NCI-H1105 (cell line): ENCODE measurements around the gene SSBP3.

Experiments used
- DNase-seq: peaks from one replicate; lab custom pipeline; 2025; lab: John Stamatoyannopoulos, UW

Gene SSBP3

GRCh38 chr1:54266908-54267307 is 139.3 kb downstream of the SSBP3 start:
- DNase-seq = no peak

GRCh38 chr1:54266195-54266594 is 140.0 kb downstream of the SSBP3 start:
- no peak for DNase-seq

DNA sequence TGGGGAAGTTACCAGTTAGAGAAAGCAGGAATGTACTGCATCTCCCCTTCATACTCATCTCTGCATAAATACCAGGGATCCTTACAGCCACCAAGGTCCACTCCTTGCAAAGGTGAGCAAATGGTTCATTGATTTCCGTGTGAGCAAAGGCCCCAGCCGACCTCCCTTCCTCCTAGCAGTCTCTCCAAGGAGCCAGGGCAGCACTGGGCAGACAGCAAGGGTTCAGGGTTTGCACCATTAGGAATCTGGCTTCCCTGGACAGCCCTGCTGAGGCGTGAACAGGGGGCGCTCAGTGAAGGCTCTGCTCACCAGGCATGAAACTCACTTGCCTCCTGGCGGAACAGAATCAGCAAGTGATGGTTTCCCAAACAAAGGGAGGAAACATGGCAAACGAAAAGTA is 140.5 kb downstream of the SSBP3 start:
- no peak for DNase-seq

GRCh38 chr1:54265126-54265525 is 141.1 kb downstream of the SSBP3 start:
- no peak for DNase-seq

DNA sequence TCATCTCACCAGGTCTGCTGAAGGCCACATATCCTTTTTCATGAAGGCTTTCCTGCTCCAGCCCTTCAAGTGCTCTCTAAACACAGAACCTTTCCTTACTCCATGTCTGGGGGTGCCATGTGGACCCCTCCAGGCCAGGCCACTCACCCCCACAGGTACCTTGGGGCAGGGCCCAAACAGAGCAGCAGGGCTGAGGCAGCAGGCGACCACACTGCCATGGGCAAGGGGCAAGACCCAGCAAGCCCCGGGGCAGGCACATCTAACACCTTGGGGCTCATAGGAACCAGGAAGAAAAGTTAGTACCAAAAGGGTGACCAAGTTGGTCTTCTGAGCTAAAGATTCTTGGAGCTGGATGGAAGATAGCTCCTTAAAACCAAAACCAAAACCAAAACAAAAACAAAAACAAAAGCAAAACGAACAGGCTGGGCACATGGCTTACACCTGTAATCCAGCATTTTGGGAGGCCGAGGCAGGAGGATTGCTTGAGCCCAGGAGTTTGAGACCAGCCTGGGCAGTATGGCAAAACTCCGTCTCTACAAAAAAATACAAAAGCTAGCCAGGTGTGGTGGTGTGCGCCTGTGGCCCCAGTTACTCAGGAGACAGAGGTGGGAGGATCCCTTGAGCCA is 142.5 kb downstream of the SSBP3 start:
- DNase-seq = no peak

- DNase-seq = no peak
Measured at GRCh38 chr1:54262244-54262643, 143.9 kb downstream of the SSBP3 start.

GRCh38 chr1:54260810-54261209 is 145.4 kb downstream of the SSBP3 start:
- DNase-seq = no peak

GRCh38 chr1:54259546-54260140 is 146.6 kb downstream of the SSBP3 start:
- peak; percentile 93 for DNase-seq

- DNase-seq = no peak
Measured at GRCh38 chr1:54257876-54258275, 148.3 kb downstream of the SSBP3 start.

DNA sequence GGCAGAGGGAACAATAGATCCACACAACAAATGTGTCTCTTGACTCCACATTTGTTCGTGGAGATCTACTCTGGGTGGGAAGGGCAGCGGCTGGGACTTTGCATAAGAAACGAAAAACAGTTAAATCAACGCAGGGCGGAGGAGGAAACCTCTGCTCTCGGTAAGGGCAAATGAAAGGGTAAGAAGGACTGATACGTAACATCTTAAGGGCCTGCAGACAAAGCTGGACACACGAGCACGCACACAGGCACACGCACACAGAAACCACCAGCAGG is 148.9 kb downstream of the SSBP3 start:
- no peak for DNase-seq

DNA sequence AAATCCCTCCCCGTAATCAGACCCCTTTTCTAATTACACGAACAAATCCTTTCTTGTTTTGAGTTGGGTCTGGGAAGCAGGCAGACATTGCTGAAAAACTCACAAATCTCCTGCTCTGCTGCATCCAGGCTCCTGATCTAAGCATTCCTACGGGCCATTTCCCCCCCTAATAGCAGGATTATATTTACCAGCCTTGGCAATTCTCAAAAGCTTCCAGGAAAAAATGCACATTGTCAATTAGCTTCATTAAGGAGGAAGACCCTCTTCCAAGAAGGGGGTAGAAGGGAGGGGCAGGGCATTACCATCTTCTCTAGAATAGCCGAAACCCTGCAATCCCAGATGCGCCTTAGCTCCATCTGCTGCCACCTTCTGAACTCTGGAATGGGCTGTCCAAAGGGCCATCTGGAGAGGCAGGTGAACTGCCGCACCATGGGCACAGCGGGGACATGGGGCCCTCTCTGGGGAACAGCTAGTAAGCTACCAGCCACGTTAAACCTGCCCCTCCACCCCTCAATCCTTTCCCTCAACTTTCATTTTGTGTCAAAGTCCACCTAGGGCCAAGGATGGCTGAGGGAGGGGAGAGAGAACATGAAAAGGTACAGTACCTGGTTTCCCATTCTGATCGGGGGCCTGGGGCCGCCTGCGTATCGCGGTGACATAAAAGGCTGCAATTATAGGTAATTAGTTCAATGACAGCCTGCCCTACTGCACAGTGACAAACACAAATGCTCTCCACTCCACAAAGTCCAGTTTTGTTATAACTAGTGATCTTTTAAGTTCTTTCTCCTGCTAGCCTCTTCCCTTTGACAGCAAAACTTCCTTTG is 149.5 kb downstream of the SSBP3 start:
- peak; percentile 58 for DNase-seq

DNA sequence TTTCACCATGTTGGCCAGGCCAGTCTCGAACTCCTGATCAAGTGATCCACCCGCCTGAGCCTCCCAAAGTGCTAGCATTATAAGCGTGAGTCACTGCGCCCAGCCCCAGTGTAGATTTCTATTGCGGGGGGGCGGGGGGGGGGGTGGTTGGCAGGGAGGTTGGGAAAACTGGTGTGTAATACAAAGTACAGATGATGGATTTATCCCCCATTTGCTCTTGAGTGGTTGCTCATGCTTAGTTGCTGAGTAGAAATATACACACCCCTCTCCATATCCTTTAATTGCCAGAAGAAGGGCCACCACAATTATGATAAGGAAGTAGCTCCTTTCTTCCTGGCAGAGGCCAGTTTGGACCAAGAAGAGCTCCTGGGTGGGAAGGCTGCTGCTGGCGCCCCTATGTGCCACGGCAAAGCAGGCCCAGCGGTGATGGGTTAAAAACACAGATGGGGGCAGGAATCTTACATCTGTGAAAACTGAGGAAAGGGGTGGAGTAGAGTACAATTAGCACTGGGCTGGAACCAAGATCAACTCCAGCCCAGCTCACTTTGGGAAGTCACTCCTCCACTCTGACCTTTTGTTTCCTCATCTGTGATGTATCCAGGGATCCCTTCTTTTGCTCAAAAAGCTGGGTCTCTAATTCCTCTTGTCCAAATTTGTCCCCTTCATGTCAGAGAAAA is 151.0 kb downstream of the SSBP3 start:
- DNase-seq = no peak

GRCh38 chr1:54254055-54254454 is 152.1 kb downstream of the SSBP3 start:
- DNase-seq = peak; percentile 86

GRCh38 chr1:54253480-54253879 is 152.7 kb downstream of the SSBP3 start:
- no peak for DNase-seq

DNA sequence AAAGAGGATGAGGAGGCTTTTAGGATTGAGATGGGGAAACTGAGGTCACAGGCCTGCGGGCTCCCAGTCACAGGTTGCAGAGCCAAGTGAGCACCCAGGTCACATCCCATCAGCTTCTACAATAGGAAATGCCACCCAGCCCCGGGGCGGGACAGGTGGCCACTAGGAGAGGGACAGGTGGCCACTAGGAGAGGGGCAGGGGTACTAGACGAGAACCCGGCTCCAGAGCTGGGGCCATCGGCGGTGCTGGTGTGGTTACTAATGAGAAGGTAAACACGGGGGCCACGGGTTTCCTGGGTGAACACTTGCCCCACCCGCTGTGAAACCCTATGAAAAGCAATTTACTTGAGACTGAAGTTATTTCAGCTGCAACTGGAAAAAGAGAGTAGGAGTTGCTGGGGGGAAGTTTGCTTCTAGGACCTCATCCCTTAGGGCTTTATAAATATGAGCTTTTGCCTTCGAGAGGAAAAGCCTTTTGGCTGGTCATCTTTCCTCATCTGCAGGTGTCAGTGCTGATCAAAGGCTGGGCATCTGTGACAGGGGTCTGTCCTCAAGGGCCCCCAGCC is 153.7 kb downstream of the SSBP3 start:
- no peak for DNase-seq

- DNase-seq = no peak
Measured at GRCh38 chr1:54250670-54251069, 155.5 kb downstream of the SSBP3 start.

DNA sequence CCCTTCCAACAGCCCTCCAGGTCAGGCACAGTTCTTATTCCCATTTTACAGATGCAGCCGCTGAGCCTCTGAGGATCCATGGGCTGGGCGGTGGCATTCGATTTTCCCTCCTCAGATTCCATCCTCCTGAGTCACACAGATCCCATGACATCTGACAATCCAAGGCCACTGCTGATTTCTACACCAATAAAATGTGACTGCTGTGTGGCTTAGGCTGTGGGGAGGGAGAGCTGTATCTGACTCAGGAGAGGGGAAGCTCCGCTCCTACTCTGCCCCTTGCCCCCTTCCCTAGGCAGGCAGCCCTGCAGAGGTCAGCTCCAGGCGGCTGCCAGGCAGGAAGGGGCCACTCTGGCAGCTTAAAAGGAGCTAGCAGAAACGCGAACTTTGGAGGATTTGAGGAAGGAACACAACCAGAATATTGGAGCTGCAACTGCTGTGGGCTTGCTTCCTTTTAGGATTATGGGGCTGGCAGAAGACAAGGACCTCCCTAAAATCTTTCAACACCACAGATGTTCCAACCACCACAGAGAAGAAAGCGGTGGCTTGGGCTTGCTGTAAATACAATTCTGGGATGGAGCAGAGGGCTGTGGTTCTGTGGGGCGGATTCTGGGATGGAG is 156.3 kb downstream of the SSBP3 start:
- DNase-seq = no peak

DNA sequence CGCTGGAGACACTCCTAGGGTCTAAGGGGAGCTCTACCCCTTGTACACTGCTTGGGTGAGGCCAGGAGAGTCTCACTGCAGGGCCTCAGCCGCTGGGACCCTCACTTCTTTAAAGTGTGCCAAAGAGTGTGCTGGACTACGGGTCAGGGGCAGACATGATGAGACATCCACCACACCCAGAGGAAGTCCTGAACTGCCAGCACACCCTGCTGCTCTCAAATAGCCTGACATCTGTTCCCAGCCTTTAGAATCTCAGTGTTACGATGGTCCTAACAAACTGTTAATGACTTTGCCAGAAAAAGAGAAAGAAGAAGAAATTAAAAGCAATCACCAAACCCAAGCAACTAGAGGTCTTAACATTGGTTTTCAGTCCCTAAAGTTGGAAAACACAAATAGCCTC is 157.2 kb downstream of the SSBP3 start:
- DNase-seq = no peak

- no peak for DNase-seq
Measured at GRCh38 chr1:54247863-54248515, 158.2 kb downstream of the SSBP3 start.

GRCh38 chr1:54246116-54246721 is 160.0 kb downstream of the SSBP3 start:
- DNase-seq = no peak

DNA sequence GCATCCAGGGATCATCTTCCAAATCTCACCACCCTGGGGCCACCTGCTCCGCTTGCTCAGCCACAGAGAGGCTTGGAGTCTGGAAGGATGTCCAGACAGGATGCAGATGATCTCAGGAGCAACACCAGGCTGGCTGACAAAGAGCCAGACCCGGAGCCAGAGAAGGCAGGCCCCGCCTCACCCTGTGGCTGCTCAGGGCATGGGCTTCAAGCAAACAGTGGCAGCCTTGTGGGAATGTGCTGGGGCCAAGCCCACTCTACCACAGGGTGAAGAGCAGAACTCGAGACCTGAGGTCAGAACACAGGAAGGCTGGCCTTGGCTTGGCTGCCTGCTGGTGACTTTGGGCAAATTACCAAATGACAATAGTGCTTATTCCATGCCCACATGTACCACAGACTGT is 160.7 kb downstream of the SSBP3 start:
- no peak for DNase-seq
